Measurements from ENCODE around the gene MED26.
"Not testable (repeated sequence)": the region's sequence is repeated elsewhere in the genome, so short reads cannot be mapped to it uniquely, and the experiment has no call there.

MED26 gene

DNA sequence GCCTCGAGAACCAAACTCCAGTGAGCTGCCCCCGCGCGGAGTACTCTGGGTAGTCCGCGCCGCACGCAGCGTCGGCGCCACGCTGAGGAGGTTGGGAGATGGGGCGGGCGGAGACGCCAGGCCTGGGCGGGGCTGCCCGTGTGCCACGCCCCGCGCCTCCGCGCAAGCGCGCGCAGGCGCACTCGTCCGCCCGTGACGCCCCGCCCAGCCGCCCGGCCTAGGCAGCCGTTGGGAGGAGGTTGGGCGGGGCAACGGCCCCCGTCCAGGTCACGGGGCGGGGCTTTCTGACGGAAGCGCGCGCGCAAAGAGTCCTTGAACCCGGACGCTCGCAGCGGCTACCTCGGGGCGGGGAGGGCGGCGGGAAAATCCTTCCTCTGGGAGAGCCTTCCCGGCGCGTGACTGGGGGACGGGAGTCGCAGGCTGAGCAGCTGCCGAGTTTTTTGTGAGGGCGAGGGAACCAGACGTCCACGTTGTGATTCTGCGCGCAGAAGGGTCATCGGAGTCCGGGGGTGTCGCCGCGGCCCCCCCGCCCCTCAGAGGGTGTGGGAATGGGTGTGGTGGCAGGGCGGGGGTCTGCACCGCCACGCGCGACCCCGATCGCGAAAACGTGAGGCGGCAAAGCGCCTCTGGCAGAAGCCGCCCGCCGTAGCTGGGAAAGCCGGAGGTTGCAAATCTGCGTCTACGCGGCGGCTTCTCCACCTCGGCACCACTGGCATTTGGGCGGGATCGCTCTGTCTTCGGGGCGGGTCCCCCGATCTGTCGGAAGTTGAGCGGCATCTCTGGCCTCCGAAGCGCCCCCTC, at the start of gene MED26:
Gene MED26, minus strand, starts transcription at position 22 of the 801 bp plus-strand sequence. CDS start 261 bp downstream, outside the sequence.
- peak within 1 kb of the TSS; percentile 90 for H3K4me3 ChIP-seq (ENCODE audit: low read depth, low read length)

DNA sequence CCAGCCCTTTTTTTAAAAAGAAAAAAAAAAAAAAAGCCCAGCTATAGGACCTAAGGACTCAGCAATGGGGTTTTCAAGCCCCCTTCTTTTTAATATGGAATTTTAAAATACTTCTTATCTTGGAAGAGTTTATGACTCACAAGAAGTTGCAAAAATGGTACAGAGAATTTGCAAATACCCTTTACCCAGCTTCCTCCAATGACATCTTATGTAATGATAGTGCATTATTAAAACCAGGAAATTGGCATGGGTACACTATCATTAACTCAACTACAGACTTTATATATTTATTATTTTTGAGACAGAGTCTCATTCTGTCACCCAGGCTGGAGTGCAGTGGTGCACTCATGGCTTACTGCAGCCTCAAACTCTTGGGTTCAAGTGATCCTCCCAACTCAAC, 49.1 kb upstream of the MED26 start:
- no peaks in the 10 kb centered on the region for H3K27me3 ChIP-seq (replicated peaks)
- TF ChIP-seq, protein P1, sequence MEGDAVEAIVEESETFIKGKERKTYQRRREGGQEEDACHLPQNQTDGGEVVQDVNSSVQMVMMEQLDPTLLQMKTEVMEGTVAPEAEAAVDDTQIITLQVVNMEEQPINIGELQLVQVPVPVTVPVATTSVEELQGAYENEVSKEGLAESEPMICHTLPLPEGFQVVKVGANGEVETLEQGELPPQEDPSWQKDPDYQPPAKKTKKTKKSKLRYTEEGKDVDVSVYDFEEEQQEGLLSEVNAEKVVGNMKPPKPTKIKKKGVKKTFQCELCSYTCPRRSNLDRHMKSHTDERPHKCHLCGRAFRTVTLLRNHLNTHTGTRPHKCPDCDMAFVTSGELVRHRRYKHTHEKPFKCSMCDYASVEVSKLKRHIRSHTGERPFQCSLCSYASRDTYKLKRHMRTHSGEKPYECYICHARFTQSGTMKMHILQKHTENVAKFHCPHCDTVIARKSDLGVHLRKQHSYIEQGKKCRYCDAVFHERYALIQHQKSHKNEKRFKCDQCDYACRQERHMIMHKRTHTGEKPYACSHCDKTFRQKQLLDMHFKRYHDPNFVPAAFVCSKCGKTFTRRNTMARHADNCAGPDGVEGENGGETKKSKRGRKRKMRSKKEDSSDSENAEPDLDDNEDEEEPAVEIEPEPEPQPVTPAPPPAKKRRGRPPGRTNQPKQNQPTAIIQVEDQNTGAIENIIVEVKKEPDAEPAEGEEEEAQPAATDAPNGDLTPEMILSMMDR (IDR thresholded peaks at IDR 0.05; ENCODE audit: low read depth, low read length, missing control alignments), result no peak
- H3K36me3 ChIP-seq (replicated peaks), result no peaks in the 10 kb centered on the region
- no peak for DNase-seq
- in situ Hi-C loops (cut with HindIII; ENCODE audit: low pct_ligation_motif_present, low sequenced_read_pairs), result no loop called here
- no peak overlapping the region for H3K27ac ChIP-seq
- no peak overlapping the region for H3K4me3 ChIP-seq (ENCODE audit: low read depth, low read length)

More for the DNA sequence above, at the start of gene MED26:
- in situ Hi-C loops (cut with HindIII; ENCODE audit: low pct_ligation_motif_present, low sequenced_read_pairs), result no loop called here
- DNase-seq, result peak; percentile 83
- no peaks in the 10 kb centered on the region for H3K27me3 ChIP-seq (replicated peaks)
- H3K36me3 ChIP-seq (replicated peaks), result peaks cover 17% of the 10 kb centered on the region
- H3K27ac ChIP-seq, result peak within 1 kb of the TSS; percentile 80
- TF ChIP-seq, protein P1 (IDR thresholded peaks at IDR 0.05; ENCODE audit: low read depth, low read length, missing control alignments), result no peak

DNA sequence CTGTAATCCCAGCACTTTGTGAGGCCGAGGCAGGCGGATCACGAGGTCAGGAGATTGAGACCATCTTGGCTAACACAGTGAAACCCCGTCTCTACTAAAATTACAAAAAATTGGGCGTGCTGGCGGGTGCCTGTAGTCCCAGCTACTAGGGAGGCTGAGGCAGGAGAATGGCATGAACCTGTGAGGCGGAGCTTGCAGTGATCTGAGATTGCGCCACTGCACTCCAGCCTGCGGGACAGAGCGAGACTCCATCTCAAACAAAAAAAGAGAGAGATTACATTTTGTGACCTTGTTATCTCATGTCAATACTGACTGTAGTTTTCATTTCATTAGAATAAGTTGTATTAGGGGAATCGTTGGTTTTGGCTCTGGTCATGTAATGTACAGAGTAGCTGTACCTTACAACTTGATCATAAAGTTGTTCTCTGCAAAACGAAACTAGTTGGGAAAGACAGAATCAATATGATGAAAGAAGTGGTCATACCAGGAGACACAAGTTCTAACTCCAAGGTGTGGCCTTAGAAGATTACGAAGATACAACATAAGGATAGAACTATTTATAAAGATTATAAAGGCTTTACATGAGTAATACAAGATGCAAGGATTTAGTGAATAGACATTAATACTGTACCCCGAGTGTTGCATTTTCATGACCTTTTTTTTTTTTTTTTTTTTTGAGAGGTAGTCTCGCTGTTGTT, 48.2 kb upstream of the MED26 start:
- no peaks in the 10 kb centered on the region for H3K36me3 ChIP-seq (replicated peaks)
- TF ChIP-seq, protein P1 (IDR thresholded peaks at IDR 0.05; ENCODE audit: low read depth, low read length, missing control alignments), result no peak
- H3K27me3 ChIP-seq (replicated peaks), result no peaks in the 10 kb centered on the region
- no peak overlapping the region for H3K27ac ChIP-seq
- H3K4me3 ChIP-seq (ENCODE audit: low read depth, low read length), result no peak overlapping the region
- in situ Hi-C loops (cut with HindIII; ENCODE audit: low pct_ligation_motif_present, low sequenced_read_pairs), result no loop called here
- DNase-seq, result no peak

DNA sequence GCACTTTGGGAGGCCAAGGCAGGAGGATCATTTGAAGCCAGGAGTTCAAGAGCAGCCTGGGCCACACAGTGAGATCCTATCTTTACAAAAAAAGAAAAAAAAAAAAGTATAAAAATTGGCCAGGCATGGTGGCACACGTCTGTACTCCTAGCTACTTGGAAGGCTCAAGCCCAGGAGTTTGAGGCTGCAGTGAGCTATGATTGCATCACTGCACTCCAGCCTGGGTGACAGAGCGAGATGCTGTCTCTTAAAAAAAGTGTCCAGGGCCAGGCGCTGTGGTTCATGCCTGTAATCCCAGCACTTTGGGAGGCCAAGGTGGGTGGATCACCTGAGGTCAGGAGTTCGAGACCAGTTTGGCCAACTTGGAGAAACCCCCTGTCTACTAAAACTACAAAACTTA, 45.8 kb upstream of the MED26 start:
- H3K4me3 ChIP-seq (ENCODE audit: low read depth, low read length); H3K36me3 ChIP-seq (replicated peaks); H3K27me3 ChIP-seq (replicated peaks); in situ Hi-C loops (cut with HindIII; ENCODE audit: low pct_ligation_motif_present, low sequenced_read_pairs); DNase-seq; H3K27ac ChIP-seq: not testable (repeated sequence)

GRCh38 chr19:16673231-16673630, 45.2 kb upstream of the MED26 start:
- in situ Hi-C loops (cut with HindIII; ENCODE audit: low pct_ligation_motif_present, low sequenced_read_pairs), result no loop called here
- TF ChIP-seq, protein P1 (IDR thresholded peaks at IDR 0.05; ENCODE audit: low read depth, low read length, missing control alignments), result no peak
- no peak overlapping the region for H3K27ac ChIP-seq
- H3K36me3 ChIP-seq (replicated peaks), result no peaks in the 10 kb centered on the region
- H3K27me3 ChIP-seq (replicated peaks), result no peaks in the 10 kb centered on the region
- no peak overlapping the region for H3K4me3 ChIP-seq (ENCODE audit: low read depth, low read length)
- DNase-seq, result no peak

GRCh38 chr19:16671652-16672274, 43.8 kb upstream of the MED26 start:
- DNase-seq, result no peak
- in situ Hi-C loops (cut with HindIII; ENCODE audit: low pct_ligation_motif_present, low sequenced_read_pairs), result no loop called here
- no peaks in the 10 kb centered on the region for H3K27me3 ChIP-seq (replicated peaks)
- no peak overlapping the region for H3K4me3 ChIP-seq (ENCODE audit: low read depth, low read length)
- H3K36me3 ChIP-seq (replicated peaks), result no peaks in the 10 kb centered on the region
- H3K27ac ChIP-seq, result no peak overlapping the region
- TF ChIP-seq, protein P1 (IDR thresholded peaks at IDR 0.05; ENCODE audit: low read depth, low read length, missing control alignments), result no peak

All from brain microvascular endothelial cell (primary cell).